ENCODE data around the gene KRTAP17-1. TPM values are rescaled to one million over a fixed set of nuclear protein-coding genes. Genes with fewer than 3 reads are reported as not detected.
A peak's percentile ranks its signal among the peaks of the same experiment; 100 is the strongest.
"Not testable (repeated sequence)": the region's sequence is repeated elsewhere in the genome, so short reads cannot be mapped to it uniquely, and the experiment has no call there.

The KRTAP17-1 gene
- total RNA-seq, 2 donors from 2014 or later, result not detected

DNA sequence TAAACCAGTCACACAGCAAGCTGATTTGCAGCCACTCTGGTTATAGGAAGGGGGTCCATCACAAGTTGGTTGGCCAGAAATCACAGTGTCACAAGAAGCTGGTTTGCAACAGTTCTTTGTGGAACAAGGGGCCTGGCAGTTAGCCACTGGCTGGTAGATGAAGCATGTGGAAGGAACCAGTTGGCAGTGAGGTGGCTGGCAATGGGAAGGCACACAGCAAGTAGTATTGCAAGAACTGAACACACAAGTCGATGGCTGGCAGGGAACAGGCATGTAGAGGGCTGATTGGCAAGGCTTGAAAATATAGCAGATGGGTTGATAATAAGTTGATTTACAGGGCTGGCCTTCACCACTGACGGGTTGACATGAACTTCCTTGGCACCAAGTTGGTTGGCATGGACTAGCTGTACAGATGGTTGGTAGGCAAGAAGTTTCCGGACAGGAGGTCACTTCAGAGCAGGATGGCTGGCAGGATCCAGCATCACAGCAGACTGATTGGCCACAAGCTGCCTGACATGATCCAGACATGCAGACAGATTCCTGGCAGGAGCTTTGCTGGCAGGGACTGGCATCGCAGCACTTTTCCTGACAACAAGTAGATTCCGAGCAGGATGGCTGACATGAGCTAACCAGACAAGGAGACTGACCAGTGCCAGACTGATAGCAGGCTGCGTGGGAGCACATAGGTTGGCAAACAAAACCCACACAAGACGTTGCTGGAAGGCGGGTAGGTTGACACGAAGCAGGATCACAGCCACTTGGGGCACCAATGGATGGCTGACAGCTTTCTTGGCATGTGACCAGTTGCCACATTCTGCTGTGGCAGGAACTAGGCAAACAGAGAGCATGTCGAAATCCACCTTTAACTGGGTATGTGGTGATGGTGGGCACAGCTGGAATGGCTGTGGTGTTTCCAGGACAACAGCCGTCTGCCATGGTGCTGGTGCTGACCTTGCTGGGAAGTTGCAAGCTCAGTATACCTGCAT, 13.3 kb downstream of the KRTAP17-1 start, which contains the start of gene KRTAP29-1:
Gene KRTAP29-1, minus strand, starts transcription at position 936 of the 986 bp plus-strand sequence. Its CDS starts 0 bp downstream, at position 936.
- Mint-ChIP-seq H3K9me3 (no peaks in the 10 kb centered on the region), H3K4me1 (peaks cover 8% of the 10 kb centered on the region)

GRCh38 chr17:41301204-41301790, 14.2 kb downstream of the KRTAP17-1 start:
- Mint-ChIP-seq H3K9me3 (no peaks in the 10 kb centered on the region), H3K4me3 (no peak overlapping the region), H3K36me3 (ENCODE audit: low read depth) (no peaks in the 10 kb centered on the region), H3K27me3 (no peaks in the 10 kb centered on the region), H3K27ac (no peak overlapping the region), H3K4me1 (no peaks in the 10 kb centered on the region)
- no peak for ATAC-seq (replicated peaks)

More for the DNA sequence above, 13.3 kb downstream of the KRTAP17-1 start, which contains the start of gene KRTAP29-1:
- ATAC-seq (replicated peaks), result no peak
- Mint-ChIP-seq H3K27me3 (no peaks in the 10 kb centered on the region), H3K27ac (no peak within 1 kb of the TSS), H3K36me3 (ENCODE audit: low read depth) (no peaks in the 10 kb centered on the region), H3K4me3 (no peak within 1 kb of the TSS)

DNA sequence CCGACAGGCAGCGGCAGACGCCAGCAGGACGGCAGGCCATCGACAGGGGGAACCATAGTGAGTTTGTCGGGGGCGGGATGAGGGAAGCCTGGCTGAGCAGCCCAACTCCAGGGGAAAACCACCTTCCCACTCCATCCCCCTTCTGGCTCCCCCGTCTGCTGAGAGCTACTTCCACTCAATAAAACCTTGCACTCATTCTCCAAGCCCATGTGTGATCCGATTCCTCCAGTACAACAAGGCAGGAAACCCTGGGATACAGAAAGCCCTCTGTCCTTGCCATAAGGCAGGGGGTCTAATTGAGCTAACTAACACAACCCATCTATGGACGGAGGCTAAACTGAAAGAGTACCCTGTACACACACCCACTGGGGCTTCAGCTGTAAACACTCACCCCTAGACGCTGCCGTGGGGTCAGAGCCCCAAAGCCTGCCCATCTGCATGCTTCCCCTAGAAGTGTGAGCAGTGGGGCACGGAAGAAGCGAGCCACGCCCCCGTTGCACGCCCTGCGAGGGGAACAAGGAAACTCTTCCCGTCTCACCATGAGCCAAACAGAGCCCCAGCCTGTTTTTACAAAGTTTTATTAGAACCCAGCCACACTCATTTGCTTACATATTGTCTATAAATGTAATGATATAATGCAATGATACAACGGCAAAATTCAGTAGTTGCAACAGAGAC, 16.9 kb downstream of the KRTAP17-1 start:
- Mint-ChIP-seq H3K27me3 (no peaks in the 10 kb centered on the region), H3K27ac (no peak overlapping the region), H3K4me3 (no peak overlapping the region), H3K36me3 (ENCODE audit: low read depth) (no peaks in the 10 kb centered on the region), H3K9me3 (no peaks in the 10 kb centered on the region), H3K4me1 (no peaks in the 10 kb centered on the region)
- no peak for ATAC-seq (replicated peaks)

GRCh38 chr17:41296846-41297245, 18.7 kb downstream of the KRTAP17-1 start:
- H3K27ac Mint-ChIP-seq, result no peak overlapping the region
- no peak for ATAC-seq (replicated peaks)
- H3K4me3 Mint-ChIP-seq, result no peak overlapping the region
- H3K4me1 Mint-ChIP-seq, result no peaks in the 10 kb centered on the region
- no peaks in the 10 kb centered on the region for H3K27me3 Mint-ChIP-seq
- H3K9me3 Mint-ChIP-seq, result no peaks in the 10 kb centered on the region
- no peaks in the 10 kb centered on the region for H3K36me3 Mint-ChIP-seq (ENCODE audit: low read depth)

GRCh38 chr17:41294016-41294415, 21.5 kb downstream of the KRTAP17-1 start:
- Mint-ChIP-seq H3K27me3 (no peaks in the 10 kb centered on the region), H3K27ac (no peak overlapping the region), H3K4me1 (no peaks in the 10 kb centered on the region), H3K4me3 (no peak overlapping the region), H3K9me3 (no peaks in the 10 kb centered on the region), H3K36me3 (ENCODE audit: low read depth) (no peaks in the 10 kb centered on the region)
- ATAC-seq (replicated peaks), result no peak

- Mint-ChIP-seq H3K9me3 (no peaks in the 10 kb centered on the region), H3K36me3 (ENCODE audit: low read depth) (no peaks in the 10 kb centered on the region)
- no peak for ATAC-seq (replicated peaks)
Observed at GRCh38 chr17:41287050-41287449, 28.5 kb downstream of the KRTAP17-1 start.

DNA sequence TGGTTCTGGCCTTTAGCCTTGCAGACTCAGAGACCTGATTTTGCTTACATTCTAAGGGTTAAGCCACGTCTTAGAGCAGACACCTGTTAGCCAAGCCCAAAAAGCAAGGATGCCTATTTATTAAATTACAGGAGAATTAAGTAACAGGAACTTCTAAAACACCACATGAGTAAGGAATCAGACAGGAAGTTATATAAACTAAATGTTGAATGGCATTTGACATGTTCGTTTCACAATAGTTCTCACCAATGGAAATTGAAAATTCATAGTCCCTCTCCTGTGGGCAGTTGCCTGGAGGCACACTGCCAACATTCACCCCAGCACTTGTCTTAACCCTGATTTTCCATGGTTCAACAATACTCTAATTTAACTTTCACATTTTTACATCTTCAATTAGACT, 31.0 kb downstream of the KRTAP17-1 start:
- ATAC-seq (replicated peaks), result no peak
- Mint-ChIP-seq H3K27me3 (no peaks in the 10 kb centered on the region), H3K4me1 (no peaks in the 10 kb centered on the region), H3K36me3 (ENCODE audit: low read depth) (no peaks in the 10 kb centered on the region), H3K4me3 (no peak overlapping the region), H3K27ac (no peak overlapping the region), H3K9me3 (no peaks in the 10 kb centered on the region)

More at GRCh38 chr17:41287050-41287449, 28.5 kb downstream of the KRTAP17-1 start:
- H3K4me3 Mint-ChIP-seq, result no peak overlapping the region
- no peaks in the 10 kb centered on the region for H3K4me1 Mint-ChIP-seq
- H3K27ac Mint-ChIP-seq, result no peak overlapping the region
- no peaks in the 10 kb centered on the region for H3K27me3 Mint-ChIP-seq

DNA sequence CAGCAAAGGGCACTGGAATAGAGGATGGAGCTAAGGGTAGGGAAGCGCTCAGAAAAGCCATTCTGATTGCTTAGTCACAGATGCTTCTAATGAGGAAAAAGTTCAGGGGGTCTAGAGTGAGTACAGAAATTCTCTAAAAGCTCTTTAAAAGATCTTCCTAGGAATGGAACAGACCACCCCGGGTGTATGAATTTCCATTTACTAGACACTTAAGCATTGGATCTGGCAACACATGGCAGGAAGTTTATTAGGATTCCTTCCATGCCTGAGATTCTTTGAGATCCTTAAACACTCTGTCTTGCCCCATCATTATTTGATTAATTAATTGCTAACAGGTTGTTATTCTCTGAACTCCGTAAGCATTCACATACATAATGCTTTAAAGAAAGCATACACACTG, 31.5 kb downstream of the KRTAP17-1 start:
- Mint-ChIP-seq H3K27ac (no peak overlapping the region), H3K36me3 (ENCODE audit: low read depth) (no peaks in the 10 kb centered on the region), H3K27me3 (no peaks in the 10 kb centered on the region), H3K9me3 (no peaks in the 10 kb centered on the region), H3K4me1 (no peaks in the 10 kb centered on the region), H3K4me3 (no peak overlapping the region)
- no peak for ATAC-seq (replicated peaks)

DNA sequence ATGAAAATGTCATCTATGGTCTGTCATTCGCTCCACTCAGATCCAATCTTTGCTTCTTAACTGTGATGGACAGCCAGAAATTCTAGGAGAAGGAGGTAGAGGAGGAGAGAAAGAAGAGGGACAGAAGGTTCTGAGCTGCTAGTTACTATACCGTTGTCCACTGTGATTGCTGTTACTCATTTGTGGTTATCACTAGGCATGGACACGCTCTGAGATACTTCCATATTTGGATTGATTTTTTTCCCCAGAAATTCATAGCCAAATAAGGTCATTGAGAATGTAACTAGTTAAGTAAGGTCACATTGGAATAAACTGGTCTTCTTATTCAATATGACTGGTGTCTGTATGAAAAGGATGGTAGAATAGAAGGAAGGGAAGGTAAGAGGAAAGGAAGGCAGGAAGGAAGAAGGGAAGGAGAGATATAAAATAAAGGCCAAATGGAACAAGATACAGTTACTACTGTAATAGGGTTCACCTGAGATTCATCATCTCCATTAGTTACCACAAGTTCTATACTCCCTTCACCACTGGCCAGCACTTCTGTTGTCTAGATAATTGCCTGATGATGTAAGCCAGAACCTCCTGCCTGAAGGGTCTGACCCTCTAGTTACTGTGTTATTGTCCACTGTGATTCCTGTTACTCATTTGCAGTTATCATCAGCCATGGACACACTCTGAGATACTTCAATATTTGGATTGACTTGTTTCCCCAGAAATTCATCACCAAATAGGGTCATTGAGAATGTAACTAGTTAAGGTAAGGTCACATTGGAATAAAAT, 37.1 kb downstream of the KRTAP17-1 start:
- no peak overlapping the region for H3K27ac Mint-ChIP-seq
- peaks cover 13% of the 10 kb centered on the region for H3K27me3 Mint-ChIP-seq
- ATAC-seq (replicated peaks), result no peak
- H3K4me3 Mint-ChIP-seq, result no peak overlapping the region
- H3K9me3 Mint-ChIP-seq, result no peaks in the 10 kb centered on the region
- peaks cover 5% of the 10 kb centered on the region for H3K4me1 Mint-ChIP-seq
- no peaks in the 10 kb centered on the region for H3K36me3 Mint-ChIP-seq (ENCODE audit: low read depth)

DNA sequence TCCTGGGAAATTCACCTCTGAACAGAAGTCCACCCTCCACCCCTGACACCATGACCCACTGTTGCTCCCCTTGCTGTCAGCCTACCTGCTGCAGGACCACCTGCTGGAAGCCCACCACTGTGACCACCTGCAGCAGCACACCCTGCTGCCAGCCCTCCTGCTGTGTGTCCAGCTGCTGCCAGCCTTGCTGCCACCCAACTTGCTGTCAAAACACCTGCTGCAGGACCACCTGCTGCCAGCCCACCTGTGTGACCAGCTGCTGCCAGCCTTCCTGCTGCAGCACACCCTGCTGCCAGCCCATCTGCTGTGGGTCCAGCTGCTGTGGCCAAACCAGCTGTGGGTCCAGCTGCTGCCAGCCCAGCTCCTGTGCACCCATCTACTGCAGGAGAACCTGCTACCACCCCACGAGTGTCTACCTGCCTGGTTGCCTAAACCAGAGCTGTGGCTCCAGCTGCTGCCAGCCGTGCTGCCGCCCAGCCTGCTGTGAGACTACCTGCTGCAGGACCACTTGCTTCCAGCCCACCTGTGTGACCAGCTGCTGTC, 39.8 kb downstream of the KRTAP17-1 start, which contains the start of gene KRTAP9-7:
Gene KRTAP9-7, plus strand, starts transcription at position 51 of the 543 bp plus-strand sequence. Its CDS starts 0 bp downstream, at position 51.
- H3K27ac Mint-ChIP-seq; H3K4me3 Mint-ChIP-seq; ATAC-seq (replicated peaks); H3K9me3 Mint-ChIP-seq; H3K36me3 Mint-ChIP-seq (ENCODE audit: low read depth): not testable (repeated sequence)
- Mint-ChIP-seq H3K27me3 (peaks cover 17% of the 10 kb centered on the region), H3K4me1 (peaks cover 10% of the 10 kb centered on the region)

- Mint-ChIP-seq H3K36me3 (ENCODE audit: low read depth) (no peaks in the 10 kb centered on the region), H3K4me3 (no peak overlapping the region), H3K27ac (peak overlapping the region; percentile 24), H3K27me3 (peaks cover 21% of the 10 kb centered on the region), H3K4me1 (peaks cover 10% of the 10 kb centered on the region), H3K9me3 (no peaks in the 10 kb centered on the region)
- ATAC-seq (replicated peaks), result peak; percentile 51
Observed at GRCh38 chr17:41271858-41272257, 43.7 kb downstream of the KRTAP17-1 start.

DNA sequence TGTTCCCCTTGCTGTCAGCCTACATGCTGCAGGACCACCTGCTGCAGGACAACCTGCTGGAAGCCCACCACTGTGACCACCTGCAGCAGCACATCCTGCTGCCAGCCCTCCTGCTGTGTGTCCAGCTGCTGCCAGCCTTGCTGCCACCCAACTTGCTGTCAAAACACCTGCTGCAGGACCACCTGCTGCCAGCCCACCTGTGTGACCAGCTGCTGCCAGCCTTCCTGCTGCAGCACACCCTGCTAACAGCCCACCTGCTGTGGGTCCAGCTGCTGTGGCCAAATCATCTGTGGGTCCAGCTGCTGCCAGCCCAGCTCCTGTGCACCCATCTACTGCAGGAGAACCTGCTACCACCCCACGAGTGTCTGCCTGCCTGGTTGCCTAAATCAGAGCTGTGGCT, 44.2 kb downstream of the KRTAP17-1 start:
- not testable (repeated sequence) for H3K9me3 Mint-ChIP-seq; ATAC-seq (replicated peaks)

DNA sequence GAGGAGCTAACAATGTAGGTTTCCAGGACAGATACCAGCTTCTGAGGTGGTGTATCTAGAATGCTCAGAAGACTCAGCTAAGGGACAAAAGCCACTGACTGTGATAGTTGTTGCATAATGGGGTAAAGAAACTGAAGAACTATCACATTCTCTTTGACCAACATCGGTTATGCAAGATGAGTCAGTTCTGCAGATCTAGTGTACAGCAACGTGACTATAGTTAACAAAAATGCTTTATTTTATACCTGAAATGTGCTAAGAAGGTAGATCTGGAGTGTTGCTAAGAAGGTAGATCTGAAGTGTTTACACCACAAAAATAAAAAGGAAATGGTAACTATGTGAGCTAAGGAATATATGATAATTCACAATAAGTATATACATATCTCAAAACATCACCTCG, 47.8 kb downstream of the KRTAP17-1 start:
- Mint-ChIP-seq H3K27ac (no peak overlapping the region), H3K4me1 (peaks cover 5% of the 10 kb centered on the region), H3K36me3 (ENCODE audit: low read depth) (no peaks in the 10 kb centered on the region), H3K9me3 (no peaks in the 10 kb centered on the region), H3K4me3 (no peak overlapping the region), H3K27me3 (peaks cover 15% of the 10 kb centered on the region)
- ATAC-seq (replicated peaks), result no peak

More for the DNA sequence above, 44.2 kb downstream of the KRTAP17-1 start:
- not testable (repeated sequence) for H3K36me3 Mint-ChIP-seq (ENCODE audit: low read depth); H3K4me1 Mint-ChIP-seq; H3K4me3 Mint-ChIP-seq
- Mint-ChIP-seq H3K27me3 (peaks cover 18% of the 10 kb centered on the region), H3K27ac (peak overlapping the region; percentile 24)

Measured in activated T-helper 17 cell treated with anti-CD3 and anti-CD28 coated beads, Interleukin-2, amount 50 U/mL, for 72 hours (primary cell).